ENCODE results near the gene TSPAN8. TPM values are rescaled to one million over a fixed set of nuclear protein-coding genes. Genes with fewer than 3 reads are reported as not detected.

Gene TSPAN8
- total RNA-seq: not detected
- long read RNA-seq: 0 reads

GRCh38 chr12:71157601-71158233 is at the start of gene TSPAN8:
TSPAN8 (minus strand) TSS chr12:71157999; CDS start chr12:71157678, 321 bp downstream.
- intact Hi-C loops (cut with micrococcal nuclease): no loop called here
- DNase-seq (no peak), ATAC-seq (no peak)

GRCh38 chr12:71201136-71201679 is 43.4 kb upstream of the TSPAN8 start:
- DNase-seq (no peak), ATAC-seq (no peak)
- intact Hi-C loops (cut with micrococcal nuclease): no loop called here

- DNase-seq (no peak), ATAC-seq (no peak)
- intact Hi-C loops (cut with micrococcal nuclease): no loop called here
Observed at GRCh38 chr12:71200706-71201105, 42.9 kb upstream of the TSPAN8 start.

GRCh38 chr12:71197460-71197859 is 39.7 kb upstream of the TSPAN8 start:
- intact Hi-C loops (cut with micrococcal nuclease): no loop called here
- ATAC-seq: no peak
- no peak for DNase-seq

GRCh38 chr12:71195338-71195896 is 37.6 kb upstream of the TSPAN8 start:
- intact Hi-C loops (cut with micrococcal nuclease): no loop called here
- ATAC-seq: no peak

GRCh38 chr12:71194657-71195056 is 36.9 kb upstream of the TSPAN8 start:
- no peak for DNase-seq
- intact Hi-C loops (cut with micrococcal nuclease): no loop called here
- no peak for ATAC-seq

More at GRCh38 chr12:71195338-71195896, 37.6 kb upstream of the TSPAN8 start:
- no peak for DNase-seq

- intact Hi-C loops (cut with micrococcal nuclease): no loop called here
- ATAC-seq: no peak
- DNase-seq: no peak
Observed at GRCh38 chr12:71193041-71193440, 35.2 kb upstream of the TSPAN8 start.

- no peak for DNase-seq
- no peak for ATAC-seq
- intact Hi-C loops (cut with micrococcal nuclease): no loop called here
Observed at GRCh38 chr12:71191509-71192196, 33.9 kb upstream of the TSPAN8 start.

GRCh38 chr12:71190822-71191221 is 33.0 kb upstream of the TSPAN8 start:
- no peak for ATAC-seq
- DNase-seq: no peak
- intact Hi-C loops (cut with micrococcal nuclease): no loop called here

GRCh38 chr12:71187379-71187778 is 29.6 kb upstream of the TSPAN8 start:
- intact Hi-C loops (cut with micrococcal nuclease): no loop called here
- ATAC-seq: no peak
- DNase-seq: no peak

GRCh38 chr12:71186571-71187288 is 28.9 kb upstream of the TSPAN8 start:
- intact Hi-C loops (cut with micrococcal nuclease): no loop called here
- no peak for DNase-seq
- no peak for ATAC-seq

GRCh38 chr12:71183846-71184245 is 26.0 kb upstream of the TSPAN8 start:
- intact Hi-C loops (cut with micrococcal nuclease): no loop called here
- ATAC-seq: no peak
- DNase-seq: no peak

GRCh38 chr12:71183018-71183417 is 25.2 kb upstream of the TSPAN8 start:
- intact Hi-C loops (cut with micrococcal nuclease): no loop called here
- peak; percentile 12 for ATAC-seq
- DNase-seq: no peak

GRCh38 chr12:71178162-71178561 is 20.4 kb upstream of the TSPAN8 start:
- DNase-seq (no peak), ATAC-seq (no peak)
- intact Hi-C loops (cut with micrococcal nuclease): no loop called here

- intact Hi-C loops (cut with micrococcal nuclease): no loop called here
- no peak for DNase-seq
- ATAC-seq: no peak
Observed at GRCh38 chr12:71174825-71175224, 17.0 kb upstream of the TSPAN8 start.

GRCh38 chr12:71174146-71174545 is 16.3 kb upstream of the TSPAN8 start:
- DNase-seq: no peak
- no peak for ATAC-seq
- intact Hi-C loops (cut with micrococcal nuclease): no loop called here

GRCh38 chr12:71170456-71170855 is 12.7 kb upstream of the TSPAN8 start:
- intact Hi-C loops (cut with micrococcal nuclease): no loop called here
- no peak for ATAC-seq

GRCh38 chr12:71169286-71169685 is 11.5 kb upstream of the TSPAN8 start:
- DNase-seq: no peak
- ATAC-seq: no peak
- intact Hi-C loops (cut with micrococcal nuclease): no loop called here

More at GRCh38 chr12:71170456-71170855, 12.7 kb upstream of the TSPAN8 start:
- DNase-seq: no peak

- DNase-seq (no peak), ATAC-seq (no peak)
- intact Hi-C loops (cut with micrococcal nuclease): no loop called here
Observed at GRCh38 chr12:71166862-71167496, 9.2 kb upstream of the TSPAN8 start.
